NCI-H524 (cell line): Measurements from ENCODE around the gene LMO3.
A peak's percentile ranks its signal among the peaks of the same experiment; 100 is the strongest.

Source experiments
- DNase-seq, 2 experiments: peaks; one replicate each; lab custom pipeline; 2025; lab: John Stamatoyannopoulos, UW

LMO3 gene

GRCh38 chr12:16600525-16600924 is 5.4 kb downstream of the LMO3 start:
- DNase-seq, result no peak

- DNase-seq, result no peak
Observed at GRCh38 chr12:16599081-16599480, 6.9 kb downstream of the LMO3 start.

GRCh38 chr12:16594797-16595196 is 11.2 kb downstream of the LMO3 start:
- DNase-seq, result no peak

- DNase-seq, result no peak
Observed at GRCh38 chr12:16593546-16593945, 12.4 kb downstream of the LMO3 start.

GRCh38 chr12:16590645-16591044 is 15.3 kb downstream of the LMO3 start:
- DNase-seq, result no peak

- DNase-seq, result no peak
Observed at GRCh38 chr12:16588812-16589211, 17.1 kb downstream of the LMO3 start.

GRCh38 chr12:16587514-16587913 is 18.4 kb downstream of the LMO3 start:
- DNase-seq, result no peak

GRCh38 chr12:16587110-16587453 is 18.9 kb downstream of the LMO3 start:
- DNase-seq, result no peak

- DNase-seq, result no peak
Observed at GRCh38 chr12:16586350-16587109, 19.4 kb downstream of the LMO3 start.

GRCh38 chr12:16585781-16586180 is 20.2 kb downstream of the LMO3 start:
- no peak for DNase-seq

GRCh38 chr12:16583969-16584745 is 21.8 kb downstream of the LMO3 start:
- DNase-seq, result no peak

GRCh38 chr12:16581416-16581815 is 24.5 kb downstream of the LMO3 start:
- DNase-seq, result no peak

- no peak for DNase-seq
Observed at GRCh38 chr12:16579041-16579440, 26.9 kb downstream of the LMO3 start.

- peak; percentile 88 to 96 for DNase-seq
Observed at GRCh38 chr12:16573398-16574077, 32.4 kb downstream of the LMO3 start.

- DNase-seq, result no peak
Observed at GRCh38 chr12:16568873-16569272, 37.1 kb downstream of the LMO3 start.

- DNase-seq, result no peak
Observed at GRCh38 chr12:16564675-16565074, 41.3 kb downstream of the LMO3 start.

GRCh38 chr12:16563504-16563903 is 42.5 kb downstream of the LMO3 start:
- DNase-seq, result no peak

- DNase-seq, result no peak
Observed at GRCh38 chr12:16562921-16563320, 43.0 kb downstream of the LMO3 start.

- no peak for DNase-seq
Observed at GRCh38 chr12:16562435-16562834, 43.5 kb downstream of the LMO3 start.

GRCh38 chr12:16560273-16560672 is 45.7 kb downstream of the LMO3 start:
- DNase-seq, result no peak

GRCh38 chr12:16555630-16556029 is 50.3 kb downstream of the LMO3 start:
- no peak for DNase-seq

GRCh38 chr12:16553457-16553856 is 52.5 kb downstream of the LMO3 start:
- no peak for DNase-seq

- DNase-seq, result no peak
Observed at GRCh38 chr12:16552301-16552700, 53.7 kb downstream of the LMO3 start.
